Prostate gland (tissue), 2 donors: Measurements from ENCODE around the gene CDH8. TPM values are rescaled to one million over a fixed set of nuclear protein-coding genes. Genes with fewer than 3 reads are reported as not detected.
"Not testable (repeated sequence)": the region's sequence is repeated elsewhere in the genome, so short reads cannot be mapped to it uniquely, and the experiment has no call there.

ENCODE experiments used
- DNase-seq: peaks from one replicate; pipeline ENCODE4 v3.0.0-alpha.2; 2019; ENCODE audit warnings: low spot score
- H3K27ac ChIP-seq, 2 donors: fragments of 200-600 bp; sonication (generic); 2 replicates each; pipeline ENCODE4 v1.5.1; 2017 to 2019
- H3K27me3 ChIP-seq: fragments of 200-600 bp; sonication (generic); replicated peaks from 2 replicates; pipeline ENCODE4 v1.5.1; 2019; ENCODE audit not compliant: insufficient read depth
- H3K36me3 ChIP-seq, 2 donors: fragments of 200-600 bp; sonication (generic); 1 replicate in 1 of 2; 2 replicates in 1 of 2; pipeline versions ENCODE4 v1.5.1 to v1.8.1; 2017 to 2019
- H3K4me1 ChIP-seq: fragments of 200-600 bp; sonication (generic); replicated peaks from 2 replicates; pipeline ENCODE4 v1.5.1; 2019
- H3K4me3 ChIP-seq, 2 donors: fragments of 200-600 bp; sonication (generic); 2 replicates each; pipeline ENCODE4 v1.5.1; 2017 to 2019
- H3K9me3 ChIP-seq: fragments of 200-600 bp; sonication (generic); 2 replicates; pipeline ENCODE4 v1.5.1; 2017
- CTCF ChIP-seq, 4 experiments: fragments of 200-600 bp in 2 of 4; fragments of 450-650 bp in 2 of 4; sonication (generic) in 2 of 4; IDR thresholded peaks; 1 replicate in 3 of 4; 2 replicates in 1 of 4; pipeline ENCODE4 v1.5.1; 2016 to 2019; ENCODE audit warnings: antibody characterized with exemption in 4 of 4, mild to moderate bottlenecking in 2 of 4, moderate library complexity in 2 of 4
- POLR2A ChIP-seq: fragments of 450-650 bp; IDR thresholded peaks from one replicate; pipeline ENCODE4 v1.6.1; 2016; ENCODE audit warnings: antibody characterized with exemption, mild to moderate bottlenecking
- POLR2AphosphoS5 ChIP-seq: sonication (generic); formaldehyde crosslinking; IDR thresholded peaks from one replicate; pipeline ENCODE4 v1.6.1; 2017; ENCODE audit warnings: antibody characterized with exemption
- WGBS: methylation state at CpG from one replicate; pipeline ENCODE4 v1.1.5; 2018; 5-methylcytosine and 5-hydroxymethylcytosine counted together
- intact Hi-C: fragments of 100-400 bp; cut with DNase I; formaldehyde crosslinking; loops from one replicate; pipeline ENCODE4 v1.14.2; 2022
- total RNA-seq, 2 donors: library from RNA; depleted of rRNA; stranded (reverse); fragments of >200 nt; gene quantifications; one replicate each; pipeline ENCODE4 v1.1.0, GENCODE V29; 2016

CDH8 gene
- total RNA-seq, 2 donors from 2014 or later = 1.0 to 3.1 TPM

- Histone ChIP-seq H3K27me3 (no peaks in the 10 kb centered on the region), H3K4me1 (no peaks in the 10 kb centered on the region), H3K4me3 (no peak overlapping the region), H3K9me3 (no peaks in the 10 kb centered on the region), H3K36me3 (no peaks in the 10 kb centered on the region), H3K27ac (no peak overlapping the region)
- intact Hi-C loops = no loop called here
- TF ChIP-seq POLR2AphosphoS5 (no peak), CTCF (IDR thresholded peaks at IDR 0.05) (no peak), POLR2A (no peak)
- 86% methylated on average over 1 of the region's 1 CpG for WGBS
- DNase-seq = no peak
Measured at GRCh38 chr16:61929776-61930175, 106.5 kb downstream of the CDH8 start.

- TF ChIP-seq POLR2AphosphoS5 (no peak), CTCF (IDR thresholded peaks at IDR 0.05) (no peak), POLR2A (no peak)
- Histone ChIP-seq H3K27ac (no peak overlapping the region), H3K27me3 (no peaks in the 10 kb centered on the region), H3K4me3 (no peak overlapping the region), H3K36me3 (no peaks in the 10 kb centered on the region), H3K9me3 (no peaks in the 10 kb centered on the region), H3K4me1 (no peaks in the 10 kb centered on the region)
- 81% methylated on average over 3 of the region's 3 CpGs for WGBS
- intact Hi-C loops = no loop called here
- DNase-seq = no peak
Measured at GRCh38 chr16:61926766-61927165, 109.5 kb downstream of the CDH8 start.

- intact Hi-C loops = no loop called here
Measured at GRCh38 chr16:61923629-61924028, 112.6 kb downstream of the CDH8 start.

GRCh38 chr16:61921373-61921772 is 114.9 kb downstream of the CDH8 start:
- TF ChIP-seq POLR2A (no peak), POLR2AphosphoS5 (no peak), CTCF (IDR thresholded peaks at IDR 0.05) (no peak)
- no peak for DNase-seq
- Histone ChIP-seq H3K9me3 (no peaks in the 10 kb centered on the region), H3K27me3 (no peaks in the 10 kb centered on the region), H3K27ac (no peak overlapping the region), H3K4me1 (no peaks in the 10 kb centered on the region), H3K36me3 (no peaks in the 10 kb centered on the region), H3K4me3 (no peak overlapping the region)
- 90% methylated on average over 3 of the region's 3 CpGs for WGBS
- intact Hi-C loops = no loop called here

More at GRCh38 chr16:61923629-61924028, 112.6 kb downstream of the CDH8 start:
- no peak overlapping the region for H3K27ac ChIP-seq
- no peaks in the 10 kb centered on the region for H3K27me3 ChIP-seq
- no peaks in the 10 kb centered on the region for H3K9me3 ChIP-seq
- H3K36me3 ChIP-seq = no peaks in the 10 kb centered on the region
- no peak overlapping the region for H3K4me3 ChIP-seq
- TF ChIP-seq CTCF (IDR thresholded peaks at IDR 0.05) (no peak), POLR2AphosphoS5 (no peak), POLR2A (no peak)
- no peak for DNase-seq
- H3K4me1 ChIP-seq = no peaks in the 10 kb centered on the region

- peak overlapping the region in 1 of 2 donors; percentile 22 for H3K4me3 ChIP-seq
- WGBS = 74% methylated on average over 32 of the region's 37 CpGs
- intact Hi-C loops, DNase-seq, H3K9me3 ChIP-seq, H3K27ac ChIP-seq, H3K27me3 ChIP-seq, H3K4me1 ChIP-seq, H3K36me3 ChIP-seq: not testable (repeated sequence)
Measured at GRCh38 chr16:61917865-61918826, 118.1 kb downstream of the CDH8 start.
